ENCODE measurements around the gene ARHGAP6. TPM values are rescaled to one million over a fixed set of nuclear protein-coding genes. Genes with fewer than 3 reads are reported as not detected.
A peak's percentile ranks its signal among the peaks of the same experiment; 100 is the strongest.

Gene ARHGAP6
- total RNA-seq, 1 experiment from 2014 or later, result not detected

- peaks cover 38% of the 10 kb centered on the region for H3K27me3 Mint-ChIP-seq (ENCODE audit: insufficient read depth, unreplicated experiment)
- BruUV-seq (replicated peaks), result no TSS peak
- TF ChIP-seq, protein P1, sequence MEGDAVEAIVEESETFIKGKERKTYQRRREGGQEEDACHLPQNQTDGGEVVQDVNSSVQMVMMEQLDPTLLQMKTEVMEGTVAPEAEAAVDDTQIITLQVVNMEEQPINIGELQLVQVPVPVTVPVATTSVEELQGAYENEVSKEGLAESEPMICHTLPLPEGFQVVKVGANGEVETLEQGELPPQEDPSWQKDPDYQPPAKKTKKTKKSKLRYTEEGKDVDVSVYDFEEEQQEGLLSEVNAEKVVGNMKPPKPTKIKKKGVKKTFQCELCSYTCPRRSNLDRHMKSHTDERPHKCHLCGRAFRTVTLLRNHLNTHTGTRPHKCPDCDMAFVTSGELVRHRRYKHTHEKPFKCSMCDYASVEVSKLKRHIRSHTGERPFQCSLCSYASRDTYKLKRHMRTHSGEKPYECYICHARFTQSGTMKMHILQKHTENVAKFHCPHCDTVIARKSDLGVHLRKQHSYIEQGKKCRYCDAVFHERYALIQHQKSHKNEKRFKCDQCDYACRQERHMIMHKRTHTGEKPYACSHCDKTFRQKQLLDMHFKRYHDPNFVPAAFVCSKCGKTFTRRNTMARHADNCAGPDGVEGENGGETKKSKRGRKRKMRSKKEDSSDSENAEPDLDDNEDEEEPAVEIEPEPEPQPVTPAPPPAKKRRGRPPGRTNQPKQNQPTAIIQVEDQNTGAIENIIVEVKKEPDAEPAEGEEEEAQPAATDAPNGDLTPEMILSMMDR (IDR thresholded peaks at IDR 0.05; ENCODE audit: unreplicated experiment), result no peak
- peak; percentile 50 for DNase-seq (ENCODE audit: unreplicated experiment)
- CTCF ChIA-PET, result interaction anchor here (0.6 to 2.1 kb wide), 3 partner anchors 8 to 175 kb away, joined by 3 to 4 read pairs (median 4); no protein-coding TSS in a partner anchor
- H3K27ac Mint-ChIP-seq (ENCODE audit: low read depth, unreplicated experiment), result no peak overlapping the region
- H3K4me1 Mint-ChIP-seq (ENCODE audit: insufficient read depth, unreplicated experiment), result no peaks in the 10 kb centered on the region
- no peak overlapping the region for H3K4me3 Mint-ChIP-seq (ENCODE audit: unreplicated experiment)
- peaks cover 7% of the 10 kb centered on the region for H3K36me3 Mint-ChIP-seq (ENCODE audit: insufficient read depth, unreplicated experiment)
- H3K9me3 Mint-ChIP-seq (ENCODE audit: unreplicated experiment), result no peaks in the 10 kb centered on the region
- POLR2A ChIA-PET, result interaction anchor here (1.4 kb wide), 1 partner anchor 201 kb away, joined by 4 read pairs; the partner anchor contains the start of gene MSL3
- intact Hi-C loops (cut with micrococcal nuclease), result no loop called here
Observed at GRCh38 chrX:11557120-11557519, 108.6 kb downstream of the ARHGAP6 start.

DNA sequence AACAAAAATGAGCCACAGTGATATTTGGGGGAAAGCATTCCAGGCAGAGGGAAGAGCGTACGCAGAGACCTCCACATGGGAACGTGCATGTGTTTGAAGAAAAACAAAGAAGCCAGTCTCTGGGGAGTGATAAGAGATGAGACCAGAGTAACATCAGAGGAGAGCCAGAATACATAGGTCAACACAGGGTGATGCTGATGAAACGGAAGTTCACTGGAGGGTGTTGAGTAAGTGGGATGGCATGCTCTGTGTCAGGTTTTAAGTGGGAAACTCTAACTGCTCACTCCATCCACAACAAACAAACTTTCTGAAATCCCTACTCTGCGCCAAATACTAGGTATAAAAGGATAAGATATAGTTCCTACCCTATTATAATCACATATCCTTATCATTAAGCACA is 110.0 kb downstream of the ARHGAP6 start:
- intact Hi-C loops (cut with micrococcal nuclease), result no loop called here
- BruUV-seq (replicated peaks), result no TSS peak
- Mint-ChIP-seq H3K27me3 (ENCODE audit: insufficient read depth, unreplicated experiment) (peaks cover 39% of the 10 kb centered on the region), H3K36me3 (ENCODE audit: insufficient read depth, unreplicated experiment) (peaks cover 7% of the 10 kb centered on the region), H3K4me3 (ENCODE audit: unreplicated experiment) (no peak overlapping the region), H3K9me3 (ENCODE audit: unreplicated experiment) (peaks cover 4% of the 10 kb centered on the region), H3K4me1 (ENCODE audit: insufficient read depth, unreplicated experiment) (no peaks in the 10 kb centered on the region), H3K27ac (ENCODE audit: low read depth, unreplicated experiment) (no peak overlapping the region)
- TF ChIP-seq, protein P1 (IDR thresholded peaks at IDR 0.05; ENCODE audit: unreplicated experiment), result no peak
- POLR2A ChIA-PET, result no interaction called here
- CTCF ChIA-PET, result no interaction called here
- no peak for DNase-seq (ENCODE audit: unreplicated experiment)

DNA sequence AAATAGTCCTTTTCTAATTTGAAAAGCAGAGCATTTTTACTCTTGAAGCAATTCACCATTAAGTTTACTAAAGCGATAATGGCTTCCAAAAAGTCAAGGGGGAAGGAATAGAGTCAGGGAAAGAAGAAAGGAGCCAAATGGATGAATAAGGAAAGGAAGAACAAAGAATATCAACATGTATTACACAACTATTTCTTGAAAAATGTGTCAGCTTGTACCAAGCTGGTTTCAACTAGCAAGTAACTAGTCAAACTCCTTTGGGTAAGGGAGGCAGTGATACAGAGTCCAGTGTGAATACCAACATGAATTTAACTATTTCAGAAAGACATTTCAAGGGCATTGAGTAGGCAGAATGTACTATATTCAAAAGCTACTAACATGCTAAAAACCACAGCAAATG is 112.1 kb downstream of the ARHGAP6 start:
- no TSS peak for BruUV-seq (replicated peaks)
- intact Hi-C loops (cut with micrococcal nuclease), result no loop called here
- Mint-ChIP-seq H3K4me1 (ENCODE audit: insufficient read depth, unreplicated experiment) (no peaks in the 10 kb centered on the region), H3K36me3 (ENCODE audit: insufficient read depth, unreplicated experiment) (peaks cover 6% of the 10 kb centered on the region), H3K4me3 (ENCODE audit: unreplicated experiment) (no peak overlapping the region), H3K9me3 (ENCODE audit: unreplicated experiment) (peaks cover 7% of the 10 kb centered on the region), H3K27ac (ENCODE audit: low read depth, unreplicated experiment) (no peak overlapping the region), H3K27me3 (ENCODE audit: insufficient read depth, unreplicated experiment) (peaks cover 53% of the 10 kb centered on the region)
- ChIA-PET POLR2A (no interaction called here), CTCF (interaction anchor here (0.7 to 1.7 kb wide), 5 partner anchors 20 to 1093 kb away, joined by 3 to 5 read pairs (median 4); no protein-coding TSS in a partner anchor)
- no peak for DNase-seq (ENCODE audit: unreplicated experiment)
- TF ChIP-seq, protein P1 (IDR thresholded peaks at IDR 0.05; ENCODE audit: unreplicated experiment), result no peak

DNA sequence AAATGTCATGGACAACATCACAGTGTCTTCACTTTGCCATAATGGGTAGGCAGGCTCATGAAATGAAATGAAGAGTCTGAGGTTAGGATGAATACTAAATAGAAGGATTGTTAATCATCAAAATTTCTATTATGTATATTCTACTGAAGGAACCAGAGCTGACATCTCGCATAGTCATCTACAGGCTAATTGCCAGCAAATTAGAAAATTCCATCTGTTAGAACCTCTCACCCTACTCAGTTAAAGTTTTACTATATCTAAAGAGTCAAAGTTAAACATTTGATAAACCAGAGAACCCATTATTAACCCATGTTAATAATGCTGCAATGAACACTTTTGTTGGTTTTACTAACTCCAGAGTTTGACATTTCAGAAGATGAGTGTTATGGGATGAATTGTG is 114.6 kb downstream of the ARHGAP6 start:
- H3K4me3 Mint-ChIP-seq (ENCODE audit: unreplicated experiment), result no peak overlapping the region
- H3K27ac Mint-ChIP-seq (ENCODE audit: low read depth, unreplicated experiment), result no peak overlapping the region
- H3K4me1 Mint-ChIP-seq (ENCODE audit: insufficient read depth, unreplicated experiment), result no peaks in the 10 kb centered on the region
- CTCF ChIA-PET, result no interaction called here
- TF ChIP-seq, protein P1 (IDR thresholded peaks at IDR 0.05; ENCODE audit: unreplicated experiment), result no peak
- no peaks in the 10 kb centered on the region for H3K36me3 Mint-ChIP-seq (ENCODE audit: insufficient read depth, unreplicated experiment)
- intact Hi-C loops (cut with micrococcal nuclease), result no loop called here
- peaks cover 60% of the 10 kb centered on the region for H3K27me3 Mint-ChIP-seq (ENCODE audit: insufficient read depth, unreplicated experiment)
- no TSS peak for BruUV-seq (replicated peaks)
- POLR2A ChIA-PET, result no interaction called here
- no peak for DNase-seq (ENCODE audit: unreplicated experiment)
- H3K9me3 Mint-ChIP-seq (ENCODE audit: unreplicated experiment), result peaks cover 7% of the 10 kb centered on the region

All from MCF 10A (cell line).